Measurements from ENCODE around the gene SH3RF3.

The SH3RF3 gene

GRCh38 chr2:109438773-109439389 lies 309.9 kb downstream of the SH3RF3 start:
- no peak for TF ChIP-seq CTCF (IDR thresholded peaks at IDR 0.05; ENCODE audit: insufficient read depth, low read depth, low read length, missing control alignments)
- no peak for DNase-seq (ENCODE audit: low read depth)
- no peak overlapping the region for H3K4me3 ChIP-seq (ENCODE audit: low read depth, low read length)

GRCh38 chr2:109439390-109439786 lies 310.4 kb downstream of the SH3RF3 start:
- TF ChIP-seq CTCF (IDR thresholded peaks at IDR 0.05; ENCODE audit: insufficient read depth, low read depth, low read length, missing control alignments) = no peak
- H3K4me3 ChIP-seq (ENCODE audit: low read depth, low read length) = no peak overlapping the region
- no peak for DNase-seq (ENCODE audit: low read depth)

- no peak for TF ChIP-seq CTCF (IDR thresholded peaks at IDR 0.05; ENCODE audit: insufficient read depth, low read depth, low read length, missing control alignments)
- no peak overlapping the region for H3K4me3 ChIP-seq (ENCODE audit: low read depth, low read length)
- no peak for DNase-seq (ENCODE audit: low read depth)
Measured at GRCh38 chr2:109439986-109440385, 311.0 kb downstream of the SH3RF3 start.

GRCh38 chr2:109440499-109441156 lies 311.6 kb downstream of the SH3RF3 start:
- no peak overlapping the region for H3K4me3 ChIP-seq (ENCODE audit: low read depth, low read length)
- TF ChIP-seq CTCF (IDR thresholded peaks at IDR 0.05; ENCODE audit: insufficient read depth, low read depth, low read length, missing control alignments) = no peak
- no peak for DNase-seq (ENCODE audit: low read depth)

- DNase-seq (ENCODE audit: low read depth) = no peak
- no peak overlapping the region for H3K4me3 ChIP-seq (ENCODE audit: low read depth, low read length)
- TF ChIP-seq CTCF (IDR thresholded peaks at IDR 0.05; ENCODE audit: insufficient read depth, low read depth, low read length, missing control alignments) = peak; percentile 0
Measured at GRCh38 chr2:109442715-109443319, 313.8 kb downstream of the SH3RF3 start.

GRCh38 chr2:109444916-109445315 lies 315.9 kb downstream of the SH3RF3 start:
- DNase-seq (ENCODE audit: low read depth) = no peak
- no peak for TF ChIP-seq CTCF (IDR thresholded peaks at IDR 0.05; ENCODE audit: insufficient read depth, low read depth, low read length, missing control alignments)

More at GRCh38 chr2:109444916-109445315, 315.9 kb downstream of the SH3RF3 start:
- H3K4me3 ChIP-seq (ENCODE audit: low read depth, low read length) = no peak overlapping the region
